SJCRH30 (cell line): Measurements from ENCODE around the gene HASPIN. TPM values are rescaled to one million over a fixed set of nuclear protein-coding genes. Genes with fewer than 3 reads are reported as not detected.

Experiments used
- DNase-seq, 2 experiments: peaks; one replicate each; pipeline ENCODE4 v3.0.0-alpha.2; 2015 to 2020
- H3K27ac ChIP-seq: fragments of 250-450 bp; sonication (Bioruptor Pico); 2 replicates; pipeline ENCODE4 v1.5.1; 2020; ENCODE audit warnings: mild to moderate bottlenecking, moderate library complexity
- H3K27me3 ChIP-seq: fragments of 250-450 bp; sonication (Bioruptor Pico); 2 replicates; pipeline ENCODE4 v1.5.1; 2020; ENCODE audit warnings: mild to moderate bottlenecking, moderate library complexity
- H3K36me3 ChIP-seq: fragments of 250-450 bp; sonication (Bioruptor Pico); 2 replicates; pipeline ENCODE4 v1.5.1; 2020; ENCODE audit warnings: mild to moderate bottlenecking, moderate library complexity
- H3K4me1 ChIP-seq: fragments of 250-450 bp; sonication (Bioruptor Pico); 2 replicates; pipeline ENCODE4 v1.5.1; 2020; ENCODE audit warnings: mild to moderate bottlenecking, moderate library complexity
- H3K4me3 ChIP-seq: fragments of 250-450 bp; sonication (Bioruptor Pico); 2 replicates; pipeline ENCODE4 v1.5.1; 2020; ENCODE audit warnings: mild to moderate bottlenecking, moderate library complexity
- H3K9me3 ChIP-seq: fragments of 250-450 bp; sonication (Bioruptor Pico); replicated peaks from 2 replicates; pipeline ENCODE4 v1.5.1; 2020; ENCODE audit warnings: mild to moderate bottlenecking, moderate library complexity
- total RNA-seq: library from RNA; depleted of rRNA; stranded (reverse); fragments of >200 nt; shearing (Covaris generic); gene quantifications from 2 replicates; pipeline ENCODE4 v1.2.3, GENCODE V29; 2014

The HASPIN gene
- total RNA-seq, 1 experiment from 2014 or later = 15.2 TPM

DNA sequence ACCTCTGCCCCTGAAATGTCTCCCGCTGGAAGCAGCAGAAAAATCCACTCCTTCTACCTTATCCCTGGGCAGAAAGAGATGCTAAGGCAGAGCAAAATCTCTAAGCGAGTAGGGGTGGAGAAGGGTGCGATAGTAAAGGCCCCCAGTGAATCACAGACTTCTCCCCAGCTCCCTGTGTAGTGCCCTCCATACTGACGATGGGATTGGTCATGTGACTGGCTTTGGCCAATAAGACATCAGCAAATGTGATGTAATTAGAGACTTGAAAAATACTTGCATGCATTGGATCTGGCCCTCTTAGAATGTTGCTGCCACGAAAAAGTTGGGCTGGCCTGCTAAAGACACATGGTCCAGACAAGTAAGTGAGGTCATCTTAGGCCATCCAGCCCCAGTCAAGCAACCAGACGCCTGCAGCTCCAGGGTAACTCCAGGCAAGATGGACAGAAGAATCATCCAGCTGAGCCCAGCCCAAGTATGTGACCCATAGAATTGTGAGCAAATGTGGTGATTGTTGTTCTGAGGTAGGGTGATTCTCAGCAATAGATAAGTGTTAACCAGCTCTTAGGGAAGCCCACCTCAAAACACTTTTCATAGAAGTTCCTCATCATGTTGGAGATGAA is 36.0 kb downstream of the HASPIN start:
- H3K4me3 ChIP-seq = no peak overlapping the region
- H3K9me3 ChIP-seq = no peaks in the 10 kb centered on the region
- DNase-seq = no peak
- no peaks in the 10 kb centered on the region for H3K27me3 ChIP-seq
- H3K27ac ChIP-seq = no peak overlapping the region
- no peaks in the 10 kb centered on the region for H3K36me3 ChIP-seq
- H3K4me1 ChIP-seq = no peaks in the 10 kb centered on the region

DNA sequence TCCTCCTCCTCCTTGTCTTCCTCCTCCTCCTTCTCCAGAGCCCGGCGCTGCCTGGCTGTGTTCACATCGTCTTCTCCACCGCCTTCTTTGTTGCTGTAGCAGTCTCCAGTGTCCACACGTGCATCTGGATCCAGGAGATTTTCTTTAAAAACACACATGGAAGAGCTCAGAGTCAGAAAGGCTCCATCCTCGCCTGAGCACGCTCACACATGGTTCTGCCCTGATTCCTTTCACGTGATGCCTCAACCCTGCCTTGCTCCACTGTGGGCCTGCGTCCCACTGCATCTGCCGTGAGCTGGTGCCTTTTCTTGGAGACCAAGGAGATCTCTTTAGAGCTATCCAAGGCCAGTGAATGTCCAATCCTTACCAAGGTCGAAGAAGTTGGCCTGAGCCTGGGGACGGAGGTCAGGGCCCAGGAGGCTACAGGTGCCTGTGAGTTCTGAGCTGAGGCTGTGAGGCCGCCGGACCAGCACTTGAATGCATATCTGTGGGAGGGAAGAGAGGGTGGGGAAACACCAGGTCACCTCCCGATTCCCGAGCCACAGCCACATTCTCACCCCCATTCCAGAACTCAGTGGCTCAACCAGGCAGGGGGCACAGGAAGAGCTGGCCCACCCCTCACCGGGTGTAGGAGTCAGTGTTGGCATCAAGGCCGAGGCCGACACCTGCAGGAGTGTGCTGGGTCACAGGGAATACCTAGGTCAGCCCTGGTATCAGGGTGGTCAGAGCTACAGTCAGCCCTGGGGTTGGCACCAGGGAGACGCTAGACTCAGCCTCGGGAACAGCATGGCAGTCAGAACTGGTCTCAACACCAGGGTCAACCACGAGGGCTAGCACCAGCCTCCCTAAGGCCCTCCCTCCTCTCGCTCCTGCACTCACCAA is 37.6 kb downstream of the HASPIN start:
- Histone ChIP-seq H3K9me3 (no peaks in the 10 kb centered on the region), H3K27ac (no peak overlapping the region), H3K27me3 (no peaks in the 10 kb centered on the region), H3K4me3 (no peak overlapping the region), H3K36me3 (no peaks in the 10 kb centered on the region), H3K4me1 (no peaks in the 10 kb centered on the region)
- DNase-seq = no peak

GRCh38 chr17:3761918-3762380 is 38.2 kb downstream of the HASPIN start:
- Histone ChIP-seq H3K27me3 (no peaks in the 10 kb centered on the region), H3K4me1 (no peaks in the 10 kb centered on the region), H3K4me3 (no peak overlapping the region), H3K9me3 (no peaks in the 10 kb centered on the region), H3K27ac (no peak overlapping the region), H3K36me3 (no peaks in the 10 kb centered on the region)
- no peak for DNase-seq

GRCh38 chr17:3762922-3763776 is 39.4 kb downstream of the HASPIN start:
- Histone ChIP-seq H3K36me3 (no peaks in the 10 kb centered on the region), H3K9me3 (no peaks in the 10 kb centered on the region), H3K4me1 (no peaks in the 10 kb centered on the region), H3K27me3 (no peaks in the 10 kb centered on the region), H3K27ac (no peak overlapping the region), H3K4me3 (no peak overlapping the region)
- DNase-seq = no peak

GRCh38 chr17:3763777-3764170 is 40.1 kb downstream of the HASPIN start:
- no peak for DNase-seq
- no peak overlapping the region for H3K4me3 ChIP-seq
- no peaks in the 10 kb centered on the region for H3K36me3 ChIP-seq
- H3K4me1 ChIP-seq = no peaks in the 10 kb centered on the region
- no peak overlapping the region for H3K27ac ChIP-seq
- no peaks in the 10 kb centered on the region for H3K9me3 ChIP-seq
- H3K27me3 ChIP-seq = no peaks in the 10 kb centered on the region

- Histone ChIP-seq H3K4me1 (no peaks in the 10 kb centered on the region), H3K27ac (no peak overlapping the region), H3K36me3 (no peaks in the 10 kb centered on the region), H3K27me3 (no peaks in the 10 kb centered on the region), H3K4me3 (no peak overlapping the region), H3K9me3 (no peaks in the 10 kb centered on the region)
- DNase-seq = no peak
These were observed 42.3 kb downstream of the HASPIN start for GRCh38 chr17:3765981-3766380.

- Histone ChIP-seq H3K27me3 (no peaks in the 10 kb centered on the region), H3K4me3 (no peak overlapping the region), H3K36me3 (no peaks in the 10 kb centered on the region), H3K4me1 (no peaks in the 10 kb centered on the region), H3K9me3 (no peaks in the 10 kb centered on the region), H3K27ac (no peak overlapping the region)
- no peak for DNase-seq
These were observed 43.1 kb downstream of the HASPIN start for GRCh38 chr17:3766779-3767178.

- Histone ChIP-seq H3K36me3 (no peaks in the 10 kb centered on the region), H3K27me3 (no peaks in the 10 kb centered on the region), H3K9me3 (no peaks in the 10 kb centered on the region), H3K4me1 (no peaks in the 10 kb centered on the region), H3K4me3 (no peak overlapping the region), H3K27ac (no peak overlapping the region)
- no peak for DNase-seq
These were observed 44.6 kb downstream of the HASPIN start for GRCh38 chr17:3768341-3768740.

GRCh38 chr17:3768769-3769168 is 45.1 kb downstream of the HASPIN start:
- DNase-seq = no peak
- Histone ChIP-seq H3K4me3 (no peak overlapping the region), H3K27me3 (no peaks in the 10 kb centered on the region), H3K9me3 (no peaks in the 10 kb centered on the region), H3K27ac (no peak overlapping the region), H3K4me1 (no peaks in the 10 kb centered on the region), H3K36me3 (no peaks in the 10 kb centered on the region)

- Histone ChIP-seq H3K4me3 (no peak overlapping the region), H3K36me3 (no peaks in the 10 kb centered on the region), H3K27me3 (no peaks in the 10 kb centered on the region), H3K27ac (no peak overlapping the region), H3K9me3 (no peaks in the 10 kb centered on the region), H3K4me1 (no peaks in the 10 kb centered on the region)
- DNase-seq = no peak
These were observed 46.8 kb downstream of the HASPIN start for GRCh38 chr17:3770466-3770865.

DNA sequence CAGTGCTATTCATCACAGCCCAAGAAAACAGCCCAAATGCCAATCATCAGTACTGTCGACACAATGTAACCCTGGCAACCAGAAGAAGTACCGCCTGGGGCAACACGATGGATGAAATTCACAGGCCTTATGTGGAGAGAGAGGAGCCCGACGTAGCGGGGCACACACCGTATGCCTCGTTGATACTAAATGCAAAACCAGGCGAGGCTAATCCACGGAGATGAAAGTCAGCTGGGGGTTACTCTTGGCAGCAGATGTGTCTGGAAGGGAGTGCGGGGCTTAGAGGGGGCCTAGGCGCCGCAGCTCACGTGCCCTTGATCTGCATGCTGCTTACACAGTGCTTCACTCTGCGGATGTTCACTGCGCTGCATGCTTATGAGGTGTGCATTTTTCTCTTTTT is 47.4 kb downstream of the HASPIN start:
- H3K4me3 ChIP-seq = no peak overlapping the region
- H3K9me3 ChIP-seq = no peaks in the 10 kb centered on the region
- no peaks in the 10 kb centered on the region for H3K36me3 ChIP-seq
- no peak for DNase-seq
- no peak overlapping the region for H3K27ac ChIP-seq
- no peaks in the 10 kb centered on the region for H3K4me1 ChIP-seq
- H3K27me3 ChIP-seq = no peaks in the 10 kb centered on the region

GRCh38 chr17:3772764-3773163 is 49.1 kb downstream of the HASPIN start:
- no peak overlapping the region for H3K4me3 ChIP-seq
- no peaks in the 10 kb centered on the region for H3K9me3 ChIP-seq
- H3K36me3 ChIP-seq = no peaks in the 10 kb centered on the region
- no peaks in the 10 kb centered on the region for H3K27me3 ChIP-seq
- DNase-seq = no peak
- H3K27ac ChIP-seq = no peak overlapping the region
- H3K4me1 ChIP-seq = no peaks in the 10 kb centered on the region

- no peaks in the 10 kb centered on the region for H3K36me3 ChIP-seq
- H3K27ac ChIP-seq = no peak overlapping the region
- DNase-seq = no peak
- H3K4me1 ChIP-seq = no peaks in the 10 kb centered on the region
- no peak overlapping the region for H3K4me3 ChIP-seq
- no peaks in the 10 kb centered on the region for H3K9me3 ChIP-seq
- no peaks in the 10 kb centered on the region for H3K27me3 ChIP-seq
These were observed 49.8 kb downstream of the HASPIN start for GRCh38 chr17:3773511-3773910.

DNA sequence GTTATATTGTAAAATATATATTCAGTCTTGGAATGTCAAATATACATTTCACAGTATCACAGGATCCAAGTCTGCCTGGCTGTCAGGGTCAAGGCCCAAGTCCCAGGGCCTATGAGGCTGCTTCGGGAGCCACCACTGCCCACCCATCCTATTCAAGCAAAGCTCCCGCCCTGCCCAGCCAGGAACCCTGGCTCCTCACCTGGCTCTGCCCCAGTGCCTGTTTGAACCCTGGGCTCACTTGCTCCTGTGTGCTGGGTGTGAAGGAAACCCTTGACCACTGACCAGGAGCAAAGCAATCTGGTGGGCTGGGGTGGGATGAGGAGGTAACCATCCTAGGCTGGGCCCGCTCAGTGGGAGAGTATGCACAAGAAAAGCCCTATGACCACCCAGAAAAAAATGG is 50.3 kb downstream of the HASPIN start:
- Histone ChIP-seq H3K27me3 (no peaks in the 10 kb centered on the region), H3K4me1 (no peaks in the 10 kb centered on the region), H3K27ac (no peak overlapping the region), H3K36me3 (no peaks in the 10 kb centered on the region), H3K9me3 (no peaks in the 10 kb centered on the region), H3K4me3 (no peak overlapping the region)
- no peak for DNase-seq
